OCI-LY7 (cell line): Measurements from ENCODE around the gene MRPL46.

Experiments used
- CTCF ChIP-seq: fragments of 200-600 bp; sonication (generic); conservative IDR thresholded peaks from 2 replicates; pipeline ENCODE4 v1.5.1; 2014; ENCODE audit warnings: mild to moderate bottlenecking, antibody characterized with exemption, low read length, moderate library complexity, mixed read lengths
- EZH2phosphoT487 ChIP-seq: fragments of 200-600 bp; sonication (generic); IDR thresholded peaks from 2 replicates; pipeline ENCODE4 v1.6.1; 2018; ENCODE audit warnings: low read depth, borderline replicate concordance, mild to moderate bottlenecking, mixed run types, antibody characterized with exemption, low read length, moderate library complexity, mixed read lengths

GRCh38 chr15:88487178-88487795 lies 20.1 kb upstream of the MRPL46 start:
- TF ChIP-seq CTCF (no peak), EZH2phosphoT487 (no peak)
